Inferior parietal cortex (tissue), 1 donor: ENCODE data around the gene FOSL2.

Experiments used
- DNase-seq: peaks from one replicate; pipeline ENCODE4 v3.0.0-alpha.2; 2016; ENCODE audit errors: extremely low spot score

FOSL2 gene

DNA sequence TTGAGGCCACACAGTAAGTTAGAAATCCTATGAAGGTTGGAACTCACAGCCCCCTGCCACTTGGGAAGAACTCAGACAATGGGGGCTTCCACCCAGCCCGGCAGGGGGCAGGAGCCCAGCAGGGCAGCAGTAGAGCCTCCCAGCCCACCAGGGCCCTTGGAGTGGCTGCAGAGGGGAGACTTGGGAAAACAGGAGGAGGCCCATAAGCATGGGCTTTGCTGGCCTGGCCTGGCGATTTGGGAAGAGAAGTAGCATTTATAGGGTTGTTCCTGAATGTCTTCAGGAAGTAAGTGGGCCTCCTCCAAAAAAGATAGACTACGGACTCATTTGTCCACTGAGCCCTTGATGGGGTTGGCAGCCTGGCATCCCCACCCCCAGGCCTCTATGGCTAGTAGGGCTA, 17.4 kb upstream of the FOSL2 start:
- DNase-seq: no peak

DNA sequence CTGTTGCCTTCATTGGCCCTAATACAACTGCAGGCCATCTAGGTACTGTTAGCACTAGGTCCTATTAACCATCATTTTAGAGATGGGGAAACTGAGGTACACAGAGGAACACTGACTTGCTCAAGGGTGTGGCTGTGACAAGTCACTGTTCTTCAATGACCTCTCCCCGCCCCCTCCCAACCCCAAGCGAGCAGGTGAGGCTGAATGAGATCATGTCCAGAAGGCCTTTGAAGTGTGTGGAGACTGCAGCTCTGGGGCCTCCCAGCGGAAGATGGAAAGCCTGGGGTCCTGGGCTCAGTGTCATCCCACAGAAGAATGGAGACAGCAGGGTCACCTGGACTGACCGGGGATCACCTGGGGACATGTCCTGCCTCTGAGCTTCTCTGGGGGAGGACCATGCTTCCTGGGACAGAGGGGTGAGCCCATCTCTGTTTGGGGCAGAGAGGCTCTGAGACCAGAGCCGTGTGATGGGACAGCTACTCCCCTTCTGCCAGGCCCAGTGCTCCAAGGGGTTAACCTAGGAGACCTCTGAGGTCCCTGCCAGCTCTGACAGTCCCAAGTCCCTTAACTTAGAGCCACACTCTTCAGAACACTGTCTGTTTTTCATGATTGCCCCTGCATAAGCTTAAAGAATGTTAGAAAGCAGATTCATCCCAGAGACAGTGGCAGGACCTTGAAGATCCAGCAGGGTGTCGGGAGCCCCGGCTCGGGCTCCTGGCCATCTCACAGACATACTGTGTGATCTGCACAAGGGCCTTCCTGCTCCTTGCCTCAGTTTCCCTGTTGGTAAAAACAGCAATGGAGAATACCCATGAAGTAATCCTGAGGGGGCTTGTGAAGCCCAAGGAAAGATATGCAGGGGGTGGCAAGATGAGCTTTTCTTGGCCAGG, 16.7 kb upstream of the FOSL2 start:
- no peak for DNase-seq

DNA sequence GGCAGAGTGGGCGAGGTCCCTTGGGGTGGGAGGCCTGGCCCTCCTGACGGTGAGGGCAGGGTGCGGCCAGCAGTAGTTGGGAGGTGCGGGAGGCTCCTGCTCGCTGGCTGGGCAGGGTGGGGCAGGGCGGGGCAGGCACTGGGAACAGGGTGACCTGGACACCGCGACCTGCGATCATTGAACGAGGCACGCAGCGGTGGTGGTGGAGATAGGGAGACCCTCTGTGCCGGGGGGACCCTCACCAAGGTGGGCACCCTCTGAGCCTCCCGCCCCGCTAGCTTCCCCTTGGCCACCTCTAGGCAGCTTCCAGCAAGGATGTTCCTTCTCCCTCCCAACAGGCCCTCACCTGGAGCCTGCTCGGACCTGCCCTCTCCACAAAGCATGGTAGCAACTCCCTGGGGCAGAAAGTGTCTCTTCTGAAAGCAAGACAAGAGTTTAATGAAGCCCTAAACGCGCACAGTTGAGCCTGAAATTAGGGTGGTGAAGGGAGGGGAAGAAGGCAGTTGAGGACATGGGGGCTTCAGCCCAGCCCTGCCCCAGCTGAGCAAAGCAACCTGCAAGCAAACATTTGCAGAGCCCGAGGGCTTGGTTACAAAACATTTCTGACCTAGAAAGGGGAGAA, 15.4 kb upstream of the FOSL2 start:
- no peak for DNase-seq

DNA sequence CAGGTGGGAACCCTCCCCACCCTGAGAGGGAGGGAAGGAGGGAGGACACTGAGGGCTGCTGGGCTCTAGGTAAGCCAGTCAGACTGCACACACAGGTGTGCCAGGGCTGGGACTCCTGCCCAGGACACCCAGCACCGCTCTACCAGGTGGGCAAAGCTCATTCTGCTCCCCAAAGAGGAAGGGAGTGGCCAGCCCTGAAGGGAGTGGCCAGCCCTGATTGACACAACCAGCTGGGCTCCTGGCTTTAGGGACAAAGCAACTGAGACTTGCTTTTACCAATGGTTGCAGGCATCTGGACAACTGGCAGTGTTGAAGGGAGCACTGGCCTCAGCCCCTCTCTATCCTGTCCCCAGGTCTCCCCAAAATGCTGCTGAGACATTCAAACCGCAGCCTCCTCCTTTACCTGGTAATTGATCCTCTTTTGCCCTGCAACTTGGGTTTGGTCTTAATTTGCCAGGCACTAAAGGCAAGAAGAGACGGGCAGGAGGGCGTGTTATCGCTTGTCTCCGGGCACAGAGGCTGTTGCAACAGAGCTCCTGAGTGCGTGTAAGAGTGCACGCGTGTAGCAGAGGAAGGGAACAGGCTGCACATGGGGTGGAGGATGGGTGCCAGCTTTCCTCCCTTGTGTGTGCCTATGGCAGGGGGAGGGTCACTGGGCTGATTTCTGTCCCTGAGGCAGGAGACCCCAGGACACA, 14.5 kb upstream of the FOSL2 start:
- DNase-seq: no peak

DNA sequence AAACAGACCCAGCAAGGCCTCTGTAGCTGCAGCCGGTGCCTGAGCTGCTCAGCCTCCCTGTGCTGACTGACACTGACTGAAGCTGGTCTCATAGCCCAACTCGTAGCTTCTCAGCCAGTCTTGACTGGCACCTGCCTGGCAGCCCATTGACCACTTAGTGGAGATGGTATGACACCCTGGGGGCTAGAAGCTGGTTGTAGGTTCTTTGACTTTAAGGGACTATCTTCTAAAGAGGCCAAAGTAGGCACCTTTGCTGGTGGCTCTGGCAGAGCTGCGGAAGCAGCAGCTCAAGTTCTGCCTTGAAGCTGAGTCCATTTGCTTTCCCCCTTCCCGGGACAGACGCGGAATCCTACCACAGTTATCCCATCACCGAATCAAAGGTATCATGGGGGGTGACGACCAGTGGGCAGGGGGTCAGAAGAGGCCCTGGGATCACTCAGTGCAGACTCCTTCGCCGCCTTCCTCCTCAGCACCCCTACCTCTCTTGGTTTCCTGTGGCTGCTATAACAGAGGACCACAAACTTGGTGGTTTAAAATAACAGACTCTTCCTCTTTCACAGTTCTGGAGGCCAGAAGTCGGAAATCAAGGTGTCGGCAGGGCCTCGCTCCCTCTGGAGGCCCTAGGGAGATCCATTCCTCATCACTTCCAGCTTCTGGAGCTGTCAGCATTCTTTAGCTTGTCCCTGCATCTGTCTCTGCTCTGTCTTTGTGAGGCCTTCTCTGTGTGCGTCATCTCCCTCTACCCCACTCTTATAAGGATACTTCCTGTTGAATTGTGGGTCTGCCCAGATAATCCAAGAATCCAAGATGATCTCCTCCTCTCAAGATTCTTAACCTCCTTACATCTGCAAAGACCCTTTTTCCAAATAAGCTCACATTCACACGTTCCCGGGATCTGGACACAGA, 13.7 kb upstream of the FOSL2 start:
- DNase-seq: no peak

DNA sequence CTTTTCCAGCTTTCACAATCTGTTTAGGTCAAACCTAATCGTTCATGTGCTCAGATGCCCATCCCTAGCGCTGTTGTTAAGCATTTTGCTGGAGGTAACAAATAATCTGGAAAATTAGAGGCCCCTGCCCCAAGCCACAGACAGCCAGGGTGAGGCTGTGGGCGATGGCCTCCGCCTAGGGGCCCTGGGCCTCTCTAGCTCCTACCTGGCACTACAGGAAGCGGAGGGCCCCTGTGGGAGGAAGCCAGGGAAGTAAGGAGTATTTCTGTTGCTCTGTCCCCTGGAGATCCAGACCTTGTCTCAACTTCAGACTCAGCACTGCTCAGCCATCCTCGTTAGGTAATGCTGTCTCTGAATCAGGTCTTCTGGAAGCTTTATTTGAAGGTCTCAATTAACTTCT, 12.4 kb upstream of the FOSL2 start:
- no peak for DNase-seq

DNA sequence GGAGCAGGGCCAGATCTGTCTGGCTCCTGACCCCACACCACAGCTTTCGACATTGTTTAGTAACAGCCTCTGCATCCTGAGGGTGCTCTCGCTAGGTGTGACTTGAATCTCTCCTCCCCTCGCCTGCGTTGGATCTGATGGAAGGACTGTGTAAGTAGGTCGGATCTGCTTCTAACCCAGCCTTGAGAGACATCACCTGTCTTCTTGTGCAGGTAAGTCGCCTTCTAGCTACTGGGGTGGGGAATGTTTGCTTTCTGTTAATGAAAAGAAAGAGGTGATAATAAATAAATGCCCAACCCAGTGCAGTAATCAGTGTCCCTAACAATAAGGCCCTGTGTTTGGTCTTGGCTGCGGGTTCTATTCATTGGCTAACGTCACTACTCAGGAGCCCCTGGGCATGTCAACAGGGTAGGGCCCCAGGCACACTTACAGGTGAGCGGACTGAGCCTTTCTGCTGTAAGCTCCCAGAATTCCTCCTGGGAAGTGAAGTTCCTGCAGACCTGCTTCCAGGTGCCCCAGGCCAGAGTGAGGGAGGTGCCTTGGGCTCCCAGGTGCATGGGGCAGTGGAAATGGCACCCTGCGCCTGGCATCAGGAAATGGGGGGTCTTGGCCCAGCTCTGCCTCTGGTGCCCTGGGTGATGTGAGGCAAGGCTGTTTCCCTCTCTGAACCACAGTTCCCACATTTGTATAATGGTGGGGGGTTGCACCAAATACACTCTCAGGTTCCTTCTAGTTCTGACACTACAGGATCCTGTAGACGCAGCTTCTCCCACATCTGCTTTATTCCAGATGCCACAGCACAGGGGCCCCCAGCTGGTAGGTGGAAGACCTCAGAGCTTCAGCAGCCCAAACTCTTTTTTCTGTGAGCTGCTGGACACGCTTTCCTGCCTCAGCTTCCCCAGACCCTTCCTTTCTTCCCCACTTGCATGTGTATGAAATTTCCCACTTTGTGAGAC, 11.2 kb upstream of the FOSL2 start:
- no peak for DNase-seq

DNA sequence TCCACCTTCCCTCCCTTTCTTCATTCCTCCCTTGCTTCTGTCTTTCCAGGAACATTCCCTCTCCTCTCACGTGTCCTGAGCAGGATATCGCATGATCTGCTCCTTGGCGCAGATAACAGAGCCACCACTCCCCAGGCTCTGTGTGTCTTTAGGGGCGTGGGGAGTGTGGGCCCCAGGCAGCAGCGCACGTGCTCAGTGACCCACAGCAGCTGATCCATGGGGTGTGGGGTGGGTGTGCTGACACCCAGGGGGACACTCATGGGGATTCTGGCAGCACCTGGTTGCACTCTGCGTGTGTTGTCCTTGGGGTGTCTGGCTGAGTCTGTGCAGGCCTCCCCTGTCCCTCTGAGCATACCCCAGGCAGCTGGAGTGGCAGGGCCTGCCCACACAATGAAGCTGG, 9.9 kb upstream of the FOSL2 start:
- no peak for DNase-seq

DNA sequence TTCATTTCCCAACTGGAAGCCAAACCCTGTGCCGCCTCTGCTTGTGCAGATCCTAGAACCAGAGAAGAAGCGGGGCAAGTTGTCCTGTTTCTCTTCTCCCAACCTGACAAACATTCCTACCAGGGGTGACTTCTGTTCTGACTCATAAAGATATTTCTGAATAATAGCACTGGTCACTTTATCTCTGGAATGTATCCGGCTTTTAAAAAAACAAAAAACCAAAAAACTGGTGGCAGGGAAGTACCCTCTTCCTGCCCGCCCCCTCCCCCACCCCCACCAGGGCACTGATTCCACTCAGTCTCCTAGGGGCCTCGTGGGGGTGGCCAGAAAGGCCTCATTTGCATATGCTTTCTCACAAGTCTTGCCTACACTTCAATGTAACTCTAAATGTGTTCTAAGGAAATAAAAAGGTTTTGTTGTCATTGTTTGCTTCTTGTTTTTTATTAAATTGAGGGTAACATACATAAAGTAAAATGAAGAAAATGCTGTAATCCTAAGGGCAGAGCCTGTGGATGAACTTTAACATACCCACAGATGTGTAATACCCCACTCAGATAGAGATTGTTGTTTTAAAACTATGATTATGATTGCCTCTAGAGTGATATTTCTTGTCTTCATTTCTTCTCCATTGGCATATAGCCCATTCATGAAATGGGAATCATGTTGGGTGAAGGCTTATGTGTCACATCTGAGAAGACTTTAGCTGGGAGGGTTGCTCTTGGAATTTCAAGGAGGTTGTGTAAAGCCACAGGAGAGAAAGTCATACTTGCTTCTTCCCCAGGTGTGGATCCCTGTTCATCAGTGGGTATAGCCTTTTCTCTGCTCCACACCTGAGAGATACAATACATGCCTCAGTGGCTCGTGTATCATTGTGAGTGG, 5.3 kb upstream of the FOSL2 start:
- no peak for DNase-seq

DNA sequence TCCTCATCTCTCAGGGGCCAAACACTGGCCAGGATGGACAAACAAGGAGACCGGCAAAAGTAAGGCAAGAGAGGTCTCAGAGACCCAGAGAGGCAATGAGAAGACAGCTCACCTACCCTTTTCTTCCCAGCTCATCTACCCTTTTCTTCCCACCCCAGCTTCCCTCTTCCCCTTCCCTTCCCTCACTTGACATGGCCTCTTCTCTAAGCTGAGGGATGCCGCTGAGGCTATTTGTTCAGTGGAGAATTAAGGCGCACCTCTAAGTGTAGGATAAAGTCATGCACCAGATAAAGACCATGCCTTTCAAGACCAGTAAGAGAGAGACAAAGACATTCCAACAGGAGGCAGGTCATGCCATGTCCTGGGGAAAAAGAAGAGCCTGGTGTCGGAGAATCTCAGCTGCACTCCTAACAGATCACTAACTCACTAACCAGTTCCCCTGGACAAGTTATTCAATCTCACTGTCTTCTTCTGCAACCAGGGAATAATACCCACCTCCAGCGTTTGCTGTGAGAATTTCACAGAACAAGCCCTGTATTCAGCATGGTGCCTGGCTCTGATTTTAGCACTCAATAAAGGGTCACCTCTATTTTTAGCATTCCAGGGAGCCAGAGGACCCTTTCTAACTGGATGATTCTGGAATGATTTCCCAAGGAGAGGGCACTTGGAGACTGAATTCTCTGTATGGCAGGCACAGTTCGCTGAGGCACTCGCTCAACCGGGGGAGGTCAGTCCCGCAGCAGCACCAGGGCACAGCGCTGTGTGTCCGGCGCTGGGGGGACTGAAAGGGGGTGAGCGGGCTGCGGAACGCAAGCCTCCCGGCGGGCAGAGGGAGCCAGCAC, 3.0 kb upstream of the FOSL2 start:
- peak; percentile 50 for DNase-seq

DNA sequence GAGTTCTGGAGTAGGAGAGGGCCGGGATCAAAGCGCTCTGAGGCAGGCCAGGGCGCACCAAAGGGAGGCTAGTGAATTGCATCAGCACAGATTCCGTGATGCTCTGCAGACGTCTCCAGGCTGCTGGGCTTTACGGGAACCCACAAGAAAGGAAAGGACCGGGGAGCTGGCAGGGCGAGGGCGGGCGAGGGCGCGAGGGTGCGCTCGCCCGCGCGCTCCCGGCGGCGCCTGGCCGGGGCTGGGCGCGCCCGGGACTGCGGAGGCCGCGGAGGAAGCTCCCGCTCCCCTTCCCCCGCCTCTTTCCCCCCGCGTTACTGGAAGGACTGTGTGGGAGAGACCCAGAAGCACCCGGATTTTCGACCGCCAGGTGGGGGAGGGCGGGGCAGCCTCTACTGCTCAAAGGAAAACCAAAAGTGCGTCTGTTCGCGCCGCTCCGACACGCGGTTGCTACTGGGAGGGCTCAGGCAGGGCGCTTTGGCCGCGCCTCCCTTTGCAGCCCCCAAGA, 2.4 kb upstream of the FOSL2 start:
- DNase-seq: peak; percentile 52

DNA sequence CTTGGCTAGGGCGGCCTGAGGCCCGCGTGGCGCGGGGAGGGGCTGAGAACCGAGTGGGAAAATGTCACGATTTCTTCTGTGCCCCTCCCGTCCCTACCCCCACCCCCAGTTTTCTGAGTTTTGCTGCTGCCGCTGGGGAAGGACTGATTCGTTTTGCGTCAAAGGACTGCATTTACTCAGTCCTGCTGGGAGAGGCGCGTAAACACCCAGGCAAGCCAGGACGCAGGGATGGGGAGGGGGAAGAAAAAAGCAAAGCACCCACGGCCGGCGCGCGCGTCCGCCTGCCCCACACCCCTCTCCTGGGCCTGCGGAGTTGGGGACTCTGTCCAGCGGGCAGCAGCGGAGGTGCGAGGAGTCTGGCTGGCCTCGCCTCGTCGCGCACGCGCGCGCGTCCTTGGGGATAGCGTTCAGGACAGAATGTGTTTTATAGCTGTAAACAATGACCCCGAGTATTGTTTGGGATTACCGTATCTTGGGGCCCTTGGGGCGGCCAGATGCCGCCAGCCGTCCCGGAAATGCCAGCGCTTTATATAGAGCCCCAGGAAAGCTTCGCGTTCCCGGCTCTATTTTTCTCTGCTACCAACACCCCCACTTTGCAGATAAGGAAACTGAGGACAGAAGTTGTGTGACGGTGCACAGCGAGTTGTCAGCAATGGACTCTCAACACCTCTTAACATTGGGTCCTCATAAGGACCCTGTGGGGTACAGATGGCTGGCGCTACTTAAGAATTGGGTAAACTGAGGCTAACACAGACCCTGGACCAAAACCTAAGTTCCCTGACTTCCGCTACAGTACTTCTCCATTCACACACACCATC, 1.7 kb upstream of the FOSL2 start:
- peak; percentile 45 for DNase-seq

DNA sequence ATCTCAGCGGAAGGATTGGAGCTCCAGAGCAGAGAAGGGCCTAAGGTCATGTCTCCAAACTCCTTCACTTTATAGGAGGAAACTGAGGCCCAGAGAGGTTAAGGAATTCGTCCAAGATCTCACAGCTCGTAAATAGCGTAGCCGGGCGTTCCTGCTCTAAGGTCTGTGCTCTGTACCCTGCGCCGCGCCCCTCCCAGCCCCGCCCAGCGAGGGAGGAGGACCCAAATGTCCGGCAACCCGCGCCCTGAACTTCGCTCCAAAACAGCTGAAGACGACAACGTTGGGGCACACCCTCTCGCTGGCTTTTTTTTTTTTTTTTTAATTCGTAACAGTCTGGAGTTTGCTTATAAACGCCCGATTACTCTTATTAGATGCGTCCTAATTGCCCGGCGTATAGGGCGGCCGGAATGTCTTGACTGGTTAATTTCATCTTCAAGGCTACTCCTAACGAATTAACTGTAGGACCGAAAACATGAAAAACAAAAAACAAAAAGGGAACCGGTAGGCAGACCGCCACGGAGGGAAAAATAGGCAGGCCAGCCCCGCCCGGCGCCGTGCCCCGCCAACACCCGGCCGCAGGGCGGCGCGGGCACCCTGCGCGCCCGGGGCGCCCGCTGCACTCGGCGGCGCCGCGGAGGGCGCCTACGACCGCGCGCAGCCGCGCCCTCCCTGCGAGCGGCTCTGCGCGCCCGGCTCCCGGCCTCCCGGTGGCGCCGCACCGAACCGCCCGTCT, 928 bp upstream of the FOSL2 start:
- no peak for DNase-seq

DNA sequence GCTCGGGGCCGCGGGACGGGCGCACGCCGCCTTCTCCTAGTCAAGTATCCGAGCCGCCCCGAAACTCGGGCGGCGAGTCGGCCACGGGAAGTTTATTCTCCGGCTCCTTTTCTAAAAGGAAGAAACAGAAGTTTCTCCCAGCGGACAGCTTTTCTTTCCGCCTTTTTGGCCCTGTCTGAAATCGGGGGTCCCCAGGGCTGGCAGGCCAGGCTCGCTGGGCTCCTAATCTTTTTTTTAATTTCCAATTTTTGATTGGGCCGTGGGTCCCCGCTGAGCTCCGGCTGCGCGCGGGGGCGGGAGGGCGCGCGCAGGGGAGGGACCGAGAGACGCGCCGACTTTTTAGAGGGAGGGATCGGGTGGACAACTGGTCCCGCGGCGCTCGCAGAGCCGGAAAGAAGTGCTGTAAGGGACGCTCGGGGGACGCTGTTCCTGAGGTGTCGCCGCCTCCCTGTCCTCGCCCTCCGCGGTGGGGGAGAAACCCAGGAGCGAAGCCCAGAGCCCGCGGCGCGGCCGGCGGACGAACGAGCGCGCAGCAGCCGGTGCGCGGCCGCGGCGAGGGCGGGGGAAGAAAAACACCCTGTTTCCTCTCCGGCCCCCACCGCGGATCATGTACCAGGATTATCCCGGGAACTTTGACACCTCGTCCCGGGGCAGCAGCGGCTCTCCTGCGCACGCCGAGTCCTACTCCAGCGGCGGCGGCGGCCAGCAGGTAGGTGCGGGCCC, 617 bp downstream of the FOSL2 start:
- no peak for DNase-seq

DNA sequence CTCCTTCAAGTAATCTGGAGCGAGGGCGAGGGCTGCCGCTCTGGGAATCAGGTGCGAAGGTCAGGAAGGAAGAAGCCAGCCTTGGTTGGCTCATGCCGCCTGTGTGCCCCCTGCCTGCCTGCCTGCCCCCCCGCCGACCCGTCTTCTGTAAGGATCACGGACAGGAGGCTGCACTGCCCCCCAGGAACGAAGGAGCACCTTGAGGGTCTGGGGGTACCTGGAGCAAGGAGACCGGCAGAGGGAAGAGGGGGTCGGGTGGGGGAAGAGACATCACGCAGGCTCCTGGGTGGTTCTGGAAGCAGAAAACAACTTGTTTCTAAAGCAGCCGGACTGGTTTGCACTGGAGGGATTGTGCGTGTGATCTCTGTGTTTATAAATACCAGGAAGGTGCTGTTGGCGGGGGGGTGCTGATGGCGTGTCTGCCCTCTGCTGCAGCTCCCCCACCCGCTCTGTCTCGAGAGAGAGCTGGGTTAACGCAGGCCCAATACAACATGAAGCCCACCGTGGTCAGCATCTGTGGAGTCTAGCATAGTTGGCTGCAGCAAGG, 1.7 kb downstream of the FOSL2 start:
- DNase-seq: no peak

DNA sequence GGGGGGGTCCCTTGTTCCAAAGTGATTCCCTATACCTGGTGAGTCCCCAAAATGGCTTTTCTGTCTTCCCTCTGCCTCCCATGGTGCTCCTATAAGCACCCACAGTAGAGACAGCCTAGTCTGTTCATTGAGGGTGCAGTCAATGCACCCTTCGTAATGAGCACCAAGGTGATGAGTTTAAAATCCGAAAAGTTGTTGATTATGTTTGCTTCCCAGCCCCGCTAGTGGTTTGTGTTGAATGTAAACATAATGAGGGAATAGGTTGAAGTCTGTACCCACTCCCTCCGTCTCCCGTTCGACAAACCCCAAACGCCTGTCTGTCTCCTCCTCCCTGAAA, 2.3 kb downstream of the FOSL2 start:
- DNase-seq: no peak
